Fibroblast of lung (primary cell): Measurements from ENCODE around the gene F13B.

Experiments
- EZH2 ChIP-seq: IDR thresholded peaks from 2 replicates; pipeline ENCODE4 v1.5.1; 2012; ENCODE audit warnings: low read length, control low read depth, mild to moderate bottlenecking; ENCODE audit errors: missing control alignments
- TF ChIP-seq, protein P1 (sequence below), 2 donors: IDR thresholded peaks in 1 of 2; conservative IDR thresholded peaks in 1 of 2; 1 replicate in 1 of 2; 2 replicates in 1 of 2; pipeline ENCODE4 v1.5.1; 2011 to 2012; ENCODE audit warnings: low read length in 2 of 2, control low read depth in 1 of 2, inconsistent platforms in 1 of 2, low read depth in 1 of 2, mild to moderate bottlenecking in 1 of 2

GRCh38 chr1:197065559-197065958 is 1.5 kb downstream of the F13B start:
- TF ChIP-seq, protein P1, sequence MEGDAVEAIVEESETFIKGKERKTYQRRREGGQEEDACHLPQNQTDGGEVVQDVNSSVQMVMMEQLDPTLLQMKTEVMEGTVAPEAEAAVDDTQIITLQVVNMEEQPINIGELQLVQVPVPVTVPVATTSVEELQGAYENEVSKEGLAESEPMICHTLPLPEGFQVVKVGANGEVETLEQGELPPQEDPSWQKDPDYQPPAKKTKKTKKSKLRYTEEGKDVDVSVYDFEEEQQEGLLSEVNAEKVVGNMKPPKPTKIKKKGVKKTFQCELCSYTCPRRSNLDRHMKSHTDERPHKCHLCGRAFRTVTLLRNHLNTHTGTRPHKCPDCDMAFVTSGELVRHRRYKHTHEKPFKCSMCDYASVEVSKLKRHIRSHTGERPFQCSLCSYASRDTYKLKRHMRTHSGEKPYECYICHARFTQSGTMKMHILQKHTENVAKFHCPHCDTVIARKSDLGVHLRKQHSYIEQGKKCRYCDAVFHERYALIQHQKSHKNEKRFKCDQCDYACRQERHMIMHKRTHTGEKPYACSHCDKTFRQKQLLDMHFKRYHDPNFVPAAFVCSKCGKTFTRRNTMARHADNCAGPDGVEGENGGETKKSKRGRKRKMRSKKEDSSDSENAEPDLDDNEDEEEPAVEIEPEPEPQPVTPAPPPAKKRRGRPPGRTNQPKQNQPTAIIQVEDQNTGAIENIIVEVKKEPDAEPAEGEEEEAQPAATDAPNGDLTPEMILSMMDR (conservative IDR thresholded peaks at IDR 0.05 in 1 of 2, IDR thresholded peaks at IDR 0.05 in 1 of 2; ENCODE audit: low read depth in 1 of 2, low read length in 2 of 2): no peak
- TF ChIP-seq EZH2: no peak
